Breast epithelium (tissue), 4 donors: Measurements from ENCODE around the gene PDE10A. TPM values are rescaled to one million over a fixed set of nuclear protein-coding genes. Genes with fewer than 3 reads are reported as not detected.

Experiments
- DNase-seq, 2 donors: peaks; one replicate each; pipeline ENCODE4 v3.0.0-alpha.2; 2019; ENCODE audit warnings: low spot score in 2 of 2
- H3K27ac ChIP-seq, 2 donors: fragments of 200-600 bp; sonication (generic) in 1 of 2; one replicate each; pipeline ENCODE4 v1.5.1; 2016 to 2019; ENCODE audit warnings: mild to moderate bottlenecking in 1 of 2
- H3K27me3 ChIP-seq, 2 donors: fragments of 200-600 bp; sonication (generic) in 1 of 2; one replicate each; pipeline versions ENCODE4 v1.5.1 to v1.6.0; 2017 to 2019; ENCODE audit warnings: control low read depth in 1 of 2, mild to moderate bottlenecking in 1 of 2
- H3K36me3 ChIP-seq: fragments of 200-600 bp; one replicate; pipeline ENCODE4 v1.5.1; 2019
- H3K4me1 ChIP-seq, 2 donors: fragments of 200-600 bp; sonication (generic); one replicate each; pipeline ENCODE4 v1.5.1; 2016 to 2019; ENCODE audit warnings: control low read depth in 1 of 2
- H3K4me3 ChIP-seq, 3 donors: fragments of 200-600 bp; sonication (generic); 1 replicate in 2 of 3; 2 replicates in 1 of 3; pipeline ENCODE4 v1.5.1; 2016 to 2019; ENCODE audit warnings: mild to moderate bottlenecking in 3 of 3, moderate library complexity in 2 of 3
- H3K9me3 ChIP-seq, 2 donors: fragments of 200-600 bp; sonication (generic) in 1 of 2; one replicate each; pipeline ENCODE4 v1.5.1; 2016 to 2019; ENCODE audit warnings: control low read depth in 1 of 2
- CTCF ChIP-seq, 3 donors: fragments of 450-650 bp; IDR thresholded peaks; one replicate each; pipeline ENCODE4 v1.5.1; 2016 to 2017; ENCODE audit warnings: antibody characterized with exemption in 3 of 3, mild to moderate bottlenecking in 3 of 3, moderate library complexity in 3 of 3
- POLR2A ChIP-seq: fragments of 450-650 bp; IDR thresholded peaks from one replicate; pipeline ENCODE4 v1.6.1; 2016; ENCODE audit warnings: antibody characterized with exemption, mild to moderate bottlenecking, moderate library complexity
- POLR2AphosphoS5 ChIP-seq, 3 donors: sonication (generic); formaldehyde crosslinking; IDR thresholded peaks; one replicate each; pipeline ENCODE4 v1.6.1; 2017; ENCODE audit warnings: antibody characterized with exemption in 3 of 3
- intact Hi-C: fragments of 100-400 bp; cut with DNase I; formaldehyde crosslinking; loops from one replicate; pipeline ENCODE4 v1.15.1; 2023; ENCODE audit warnings: low total_unique reads
- total RNA-seq, 3 donors: library from RNA; depleted of rRNA; stranded (reverse); fragments of >200 nt; gene quantifications; one replicate each; pipeline ENCODE4 v1.1.0, GENCODE V29; 2016

The PDE10A gene
- total RNA-seq, 3 donors from 2014 or later, result 2.7 to 22.0 (median 12.6) TPM

GRCh38 chr6:165585060-165585459, 78.0 kb downstream of the PDE10A start:
- no peak for DNase-seq
- no peak for TF ChIP-seq POLR2AphosphoS5 (IDR thresholded peaks at IDR 0.05)
- no peak for TF ChIP-seq POLR2A
- TF ChIP-seq CTCF (IDR thresholded peaks at IDR 0.05), result no peak
- Histone ChIP-seq H3K4me1 (no peaks in the 10 kb centered on the region), H3K27ac (no peak overlapping the region), H3K4me3 (no peak overlapping the region), H3K9me3 (no peaks in the 10 kb centered on the region), H3K27me3 (no peaks in the 10 kb centered on the region), H3K36me3 (no peaks in the 10 kb centered on the region)
- intact Hi-C loops, result no loop called here

- intact Hi-C loops, result no loop called here
- no peak overlapping the region for H3K27ac ChIP-seq
- TF ChIP-seq POLR2AphosphoS5 (IDR thresholded peaks at IDR 0.05) (no peak), POLR2A (no peak), CTCF (IDR thresholded peaks at IDR 0.05) (no peak)
- no peak for DNase-seq
- H3K4me3 ChIP-seq, result no peak overlapping the region
- no peaks in the 10 kb centered on the region for H3K27me3 ChIP-seq
- H3K4me1 ChIP-seq, result no peaks in the 10 kb centered on the region
- no peaks in the 10 kb centered on the region for H3K9me3 ChIP-seq
- H3K36me3 ChIP-seq, result no peaks in the 10 kb centered on the region
These were observed 78.5 kb downstream of the PDE10A start for GRCh38 chr6:165584541-165584940.

GRCh38 chr6:165581678-165582077, 81.4 kb downstream of the PDE10A start:
- no peak overlapping the region for H3K27ac ChIP-seq
- DNase-seq, result no peak
- H3K4me1 ChIP-seq, result no peaks in the 10 kb centered on the region
- H3K27me3 ChIP-seq, result no peaks in the 10 kb centered on the region
- no peak overlapping the region for H3K4me3 ChIP-seq
- no peaks in the 10 kb centered on the region for H3K36me3 ChIP-seq
- H3K9me3 ChIP-seq, result no peaks in the 10 kb centered on the region
- intact Hi-C loops, result no loop called here
- TF ChIP-seq CTCF (IDR thresholded peaks at IDR 0.05), result no peak
- TF ChIP-seq POLR2A, result no peak
- no peak for TF ChIP-seq POLR2AphosphoS5 (IDR thresholded peaks at IDR 0.05)

- DNase-seq, result no peak
- Histone ChIP-seq H3K27ac (no peak overlapping the region), H3K4me3 (no peak overlapping the region), H3K9me3 (no peaks in the 10 kb centered on the region), H3K36me3 (no peaks in the 10 kb centered on the region), H3K4me1 (no peaks in the 10 kb centered on the region), H3K27me3 (no peaks in the 10 kb centered on the region)
- intact Hi-C loops, result no loop called here
- TF ChIP-seq POLR2A (no peak), POLR2AphosphoS5 (IDR thresholded peaks at IDR 0.05) (no peak), CTCF (IDR thresholded peaks at IDR 0.05) (no peak)
These were observed 82.9 kb downstream of the PDE10A start for GRCh38 chr6:165580136-165580535.

- Histone ChIP-seq H3K36me3 (no peaks in the 10 kb centered on the region), H3K4me1 (no peaks in the 10 kb centered on the region), H3K9me3 (no peaks in the 10 kb centered on the region), H3K4me3 (no peak overlapping the region), H3K27me3 (no peaks in the 10 kb centered on the region), H3K27ac (no peak overlapping the region)
- intact Hi-C loops, result no loop called here
- no peak for DNase-seq
- TF ChIP-seq POLR2A (no peak), POLR2AphosphoS5 (IDR thresholded peaks at IDR 0.05) (no peak), CTCF (IDR thresholded peaks at IDR 0.05) (no peak)
These were observed 83.9 kb downstream of the PDE10A start for GRCh38 chr6:165579151-165579550.
